Activated T-cell treated with anti-CD3 and anti-CD28 coated beads for 24 hours (primary cell): ENCODE data around the gene RBM19.

Source experiments
- DNase-seq: peaks from one replicate; pipeline ENCODE4 v3.0.0-alpha.2; 2020; ENCODE audit warnings: low read depth

Gene RBM19

DNA sequence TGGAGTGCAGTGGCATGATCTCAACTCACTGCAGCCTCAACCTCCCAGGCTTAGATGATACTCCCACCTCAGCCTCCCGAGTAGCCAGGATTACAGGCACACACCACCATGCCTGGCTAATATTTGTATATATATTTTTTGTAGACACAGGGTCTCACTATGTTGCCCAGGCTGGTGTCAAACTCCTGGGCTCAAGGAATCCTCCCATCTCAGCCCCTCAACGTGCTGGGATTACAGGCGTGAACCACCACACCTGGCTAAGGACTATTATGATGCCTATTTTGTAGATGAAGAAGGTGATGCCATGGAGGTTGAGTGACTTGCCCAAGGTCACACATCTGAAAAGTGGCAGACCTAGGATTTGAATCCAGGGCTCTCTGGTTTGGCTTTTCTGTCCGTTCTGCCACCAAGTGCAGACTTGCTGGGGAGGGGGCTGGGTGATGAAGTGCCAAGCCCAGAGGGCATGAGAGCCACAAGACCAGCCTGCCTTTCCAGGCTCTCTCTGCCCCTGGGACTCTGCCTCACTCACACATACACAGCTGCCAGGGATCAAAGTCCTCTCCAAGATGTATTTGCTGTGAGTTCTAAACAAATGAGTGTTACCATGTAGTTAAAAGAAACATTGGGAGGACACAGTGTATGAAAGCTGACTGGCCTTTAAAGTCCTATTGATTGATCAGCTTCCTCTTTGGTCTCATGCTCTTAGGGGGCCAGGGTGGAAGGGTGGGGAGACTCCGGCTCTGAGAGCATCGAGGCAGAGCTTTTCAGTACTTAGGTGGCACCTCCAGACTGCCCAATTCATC is 21.3 kb upstream of the RBM19 start:
- DNase-seq = no peak

DNA sequence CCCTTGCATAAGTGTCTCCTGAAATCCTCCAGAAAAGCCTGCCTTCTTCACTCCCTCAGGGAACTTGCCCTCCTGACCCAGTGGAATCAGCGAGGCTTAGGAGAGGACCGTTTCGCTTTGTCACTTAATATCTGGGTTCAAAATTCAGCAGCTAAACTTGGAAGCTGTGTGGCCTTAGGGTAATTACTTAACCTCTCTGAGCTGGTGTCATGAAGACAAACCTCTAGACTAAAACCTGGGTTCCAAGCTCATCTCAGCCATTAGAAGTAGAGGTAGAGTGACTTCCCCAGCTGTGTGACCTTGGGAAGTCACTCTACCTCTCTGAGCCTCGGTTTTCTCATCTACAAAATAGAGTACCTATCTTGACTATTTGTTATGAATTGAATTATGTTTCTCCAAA is 18.3 kb upstream of the RBM19 start:
- no peak for DNase-seq

DNA sequence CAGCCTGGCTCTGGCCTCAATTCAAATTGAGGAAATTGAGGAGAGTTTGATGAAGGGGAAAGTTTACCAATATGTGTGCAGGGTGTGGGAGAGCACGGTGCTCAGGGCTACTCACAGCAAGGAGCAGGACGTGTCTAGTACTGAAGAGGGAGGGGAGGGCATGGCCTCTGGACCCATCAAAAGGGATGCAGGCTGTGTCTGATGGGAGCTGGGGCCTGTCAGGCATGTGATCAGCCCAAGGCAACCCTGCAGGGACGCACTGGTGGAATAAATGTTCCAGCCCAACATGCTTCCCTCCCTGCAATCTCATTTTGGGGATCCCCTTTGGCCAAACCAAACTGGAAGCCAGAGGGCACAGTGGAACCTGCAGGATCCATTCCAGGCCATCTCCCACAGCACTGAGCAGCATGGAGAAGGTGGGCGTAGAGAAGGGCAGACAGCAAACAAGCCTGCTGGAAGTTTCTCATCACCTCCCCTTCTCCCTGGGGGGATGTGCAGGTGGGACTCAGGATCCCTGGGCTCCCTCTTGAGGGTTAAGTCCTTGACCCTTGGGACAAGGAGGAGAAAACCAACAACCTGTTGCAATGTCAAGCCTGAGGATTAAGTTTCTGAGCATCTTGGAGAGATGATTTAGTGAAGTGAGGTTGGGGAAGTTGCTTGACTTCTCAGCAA is 17.8 kb upstream of the RBM19 start:
- no peak for DNase-seq

DNA sequence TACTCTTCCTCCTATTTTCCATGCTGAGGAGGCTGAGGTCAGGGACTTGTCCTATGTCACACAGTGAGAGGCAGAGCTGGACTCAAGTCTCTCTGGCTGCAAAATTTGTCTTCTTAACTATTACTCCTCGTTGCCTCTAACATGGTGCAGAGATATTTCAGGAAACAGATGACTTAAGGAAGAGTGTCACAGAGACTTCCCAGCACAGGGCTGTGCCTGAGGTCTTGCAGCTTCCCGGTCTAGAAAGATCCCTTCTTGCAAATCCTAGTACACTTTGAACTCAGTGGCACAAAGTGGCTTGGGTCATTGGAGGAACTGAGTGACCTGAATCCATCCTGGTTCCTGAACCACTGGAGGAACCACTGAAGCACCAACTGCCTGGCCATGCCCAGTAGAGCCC is 17.1 kb upstream of the RBM19 start:
- DNase-seq = no peak

DNA sequence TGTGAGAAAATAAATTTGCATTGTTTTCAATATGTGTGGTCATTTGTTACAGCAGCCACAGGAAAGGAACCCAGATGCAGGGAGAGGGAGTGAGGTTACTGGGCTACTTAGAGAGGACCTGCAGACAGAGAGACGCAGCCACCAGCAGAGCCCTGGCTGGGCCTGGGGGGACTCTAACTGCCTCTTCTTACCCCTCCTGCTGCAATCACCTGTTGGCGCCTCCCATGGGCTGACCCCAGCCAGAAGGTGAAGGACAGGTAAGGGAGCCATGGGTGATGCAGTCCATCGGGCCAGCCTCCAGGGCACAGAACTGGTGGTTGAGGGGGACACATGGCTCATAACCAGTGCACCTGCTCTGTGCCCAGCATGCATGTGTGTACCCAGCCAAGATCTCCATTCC is 15.8 kb upstream of the RBM19 start:
- DNase-seq = no peak

DNA sequence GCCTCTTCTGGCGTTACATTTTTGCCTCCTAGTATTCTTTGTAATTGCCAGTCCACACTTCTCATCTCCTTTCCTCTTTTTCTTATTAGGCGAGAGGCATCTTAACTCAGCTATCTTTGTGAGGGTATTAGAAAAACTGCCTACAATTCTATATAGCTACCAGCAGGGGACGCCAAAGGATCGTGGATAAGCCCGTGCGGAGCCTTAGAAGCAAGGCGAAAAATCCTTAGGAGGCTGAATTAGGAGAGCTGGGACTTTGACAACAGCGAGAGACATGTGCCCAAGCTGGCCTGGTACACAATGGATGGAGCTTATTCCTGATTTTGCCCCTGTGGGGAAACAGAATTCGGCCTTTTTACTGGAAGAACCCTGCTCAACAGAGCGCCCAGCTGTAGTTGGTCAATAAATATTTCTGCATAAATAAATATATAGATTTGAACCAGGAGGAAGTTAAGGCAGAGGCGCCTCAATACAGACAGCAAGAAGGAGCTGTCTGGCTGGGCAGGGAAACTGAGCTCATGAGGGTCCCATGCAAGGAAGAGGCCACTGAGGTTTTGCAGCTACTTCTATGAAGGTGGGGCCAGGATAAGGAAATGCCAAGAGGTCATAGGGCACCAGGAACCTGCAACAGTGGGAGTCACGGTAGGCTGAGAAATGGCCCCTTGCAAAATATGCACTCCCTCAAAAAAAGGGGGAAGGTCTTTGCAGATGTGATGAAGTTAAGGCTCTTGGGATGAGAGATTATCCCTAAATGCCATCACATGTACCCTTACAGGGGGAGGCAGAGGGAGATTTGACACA is 14.6 kb upstream of the RBM19 start:
- no peak for DNase-seq

DNA sequence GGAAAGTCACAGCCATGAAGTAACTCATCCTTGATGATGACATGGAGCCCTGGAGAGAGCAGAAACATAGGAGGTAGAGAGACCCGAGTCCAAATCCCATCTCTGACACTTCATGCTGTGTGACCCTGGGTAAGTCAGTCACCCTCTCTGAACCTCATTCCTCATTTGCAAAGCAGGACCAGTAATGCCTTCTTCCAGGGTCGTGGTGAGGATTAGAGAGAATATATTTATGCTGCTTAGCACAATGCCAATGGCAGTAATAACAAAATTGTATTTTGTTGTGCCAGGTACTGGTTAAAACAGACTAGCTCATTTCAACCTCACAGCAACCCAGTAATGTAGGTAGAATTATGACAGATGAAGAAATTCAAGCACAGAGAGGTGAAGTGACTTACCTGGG is 13.9 kb upstream of the RBM19 start:
- no peak for DNase-seq

DNA sequence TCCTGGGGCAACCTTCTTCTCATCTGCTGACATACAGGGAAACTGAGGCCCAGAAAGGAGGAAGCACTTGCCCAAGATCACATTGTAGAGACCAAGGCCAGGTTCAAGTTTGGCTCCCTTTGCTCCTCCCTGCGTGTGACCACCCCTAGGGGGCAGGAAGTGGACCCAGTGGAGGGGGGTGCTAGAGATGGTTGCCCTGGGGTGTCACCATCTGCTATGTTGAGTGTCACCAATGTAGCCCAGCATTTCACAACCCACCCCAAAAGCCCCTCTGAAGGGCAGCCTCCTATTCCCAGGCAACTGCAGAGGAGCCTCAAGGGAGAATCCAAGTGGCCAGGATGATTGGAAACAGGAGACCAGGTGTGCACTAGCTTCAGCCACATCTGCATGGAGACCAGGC is 12.0 kb upstream of the RBM19 start:
- no peak for DNase-seq

DNA sequence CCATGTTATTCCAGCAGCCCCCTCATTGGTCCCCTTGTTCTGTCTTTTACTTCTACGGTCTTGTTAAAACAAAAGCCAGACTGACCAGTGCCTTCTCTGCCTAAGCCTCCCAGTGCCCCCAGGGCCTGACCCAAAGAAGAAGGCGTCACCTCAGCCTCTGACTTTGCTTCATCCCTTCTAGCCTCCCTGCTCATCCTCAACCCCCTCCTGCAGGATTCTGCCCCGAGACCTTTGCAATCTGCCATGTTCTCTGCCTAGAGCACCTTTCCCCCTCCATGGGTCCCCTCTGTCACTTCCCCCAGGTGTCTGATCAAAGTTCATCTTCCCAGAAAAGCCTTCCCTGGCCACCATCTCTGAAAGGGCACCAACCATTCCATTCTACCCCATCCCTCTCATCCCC is 7.9 kb upstream of the RBM19 start:
- DNase-seq = no peak

DNA sequence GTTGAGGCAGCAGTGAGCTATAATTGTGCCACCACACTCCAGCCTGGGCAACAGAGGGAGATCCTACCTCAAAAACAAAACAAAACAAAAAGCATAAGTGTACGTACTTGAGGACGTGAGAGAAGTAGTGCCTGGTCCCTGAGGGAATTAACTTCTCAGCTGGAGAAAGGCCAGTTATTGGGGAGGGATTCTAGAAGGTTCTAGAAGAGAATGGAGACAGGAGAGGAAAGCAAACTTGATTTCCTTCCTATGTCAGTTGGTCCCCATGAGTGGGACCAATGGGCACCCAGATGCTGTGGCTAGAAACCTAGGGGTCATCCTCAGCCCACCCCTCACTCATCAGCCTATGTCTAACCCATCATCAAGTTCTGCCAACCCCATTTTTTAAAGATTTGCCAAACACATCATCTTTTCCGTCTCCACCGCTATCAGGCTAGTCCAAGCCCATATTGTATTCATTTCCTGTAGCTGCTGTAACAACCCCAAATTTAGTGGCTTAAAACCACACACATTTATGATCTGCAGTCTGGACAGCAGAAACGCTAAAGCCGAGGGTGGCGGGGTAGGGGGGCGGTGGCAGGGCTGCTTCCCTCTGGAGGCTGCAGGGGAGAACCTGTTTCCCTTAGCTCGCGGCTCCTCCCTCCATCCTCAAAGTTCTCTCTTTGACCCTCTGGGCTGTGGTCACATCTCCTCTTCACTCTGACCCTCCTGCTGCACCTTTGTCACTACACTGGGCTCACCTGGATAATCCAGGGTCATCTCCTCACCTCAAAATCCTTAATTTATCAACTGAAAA is 7.2 kb upstream of the RBM19 start:
- no peak for DNase-seq

DNA sequence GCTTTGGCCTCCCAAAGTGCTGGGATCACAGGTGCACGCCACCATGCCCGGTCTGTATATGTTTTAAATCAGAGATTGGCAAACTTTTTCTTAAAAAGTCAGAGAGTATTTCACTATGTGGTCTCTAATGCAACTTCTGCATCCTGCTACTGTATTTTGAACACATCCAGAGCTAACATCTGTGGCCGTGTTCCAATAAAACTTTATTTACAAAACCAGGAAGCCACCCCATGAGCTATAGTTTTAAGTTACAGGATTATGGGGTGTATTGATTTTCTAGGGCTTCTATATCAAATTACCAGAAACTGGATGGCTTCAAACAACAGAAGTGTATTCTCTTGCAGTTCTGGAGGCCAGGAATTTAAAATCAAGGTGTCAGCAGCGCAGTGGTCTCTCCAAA is 5.3 kb upstream of the RBM19 start:
- DNase-seq = no peak

DNA sequence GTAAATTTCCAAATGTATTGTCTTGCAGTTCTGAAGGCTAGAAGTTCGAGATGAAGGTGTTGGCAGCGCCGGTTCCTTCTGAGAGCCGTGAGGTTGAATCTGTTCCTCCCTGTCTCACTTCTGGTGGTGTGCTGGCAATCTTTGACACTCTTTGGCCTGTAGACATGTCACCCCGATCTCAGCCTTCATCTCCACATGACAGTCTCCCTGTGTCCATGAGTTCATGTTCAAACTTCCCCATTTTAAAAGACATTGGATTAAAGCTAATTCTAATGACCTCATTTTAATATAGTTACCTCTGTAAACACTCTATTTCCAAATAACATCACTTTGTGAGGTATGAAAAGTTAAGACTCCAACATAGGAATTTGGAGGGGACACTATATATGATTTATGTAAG is 4.1 kb upstream of the RBM19 start:
- DNase-seq = no peak

DNA sequence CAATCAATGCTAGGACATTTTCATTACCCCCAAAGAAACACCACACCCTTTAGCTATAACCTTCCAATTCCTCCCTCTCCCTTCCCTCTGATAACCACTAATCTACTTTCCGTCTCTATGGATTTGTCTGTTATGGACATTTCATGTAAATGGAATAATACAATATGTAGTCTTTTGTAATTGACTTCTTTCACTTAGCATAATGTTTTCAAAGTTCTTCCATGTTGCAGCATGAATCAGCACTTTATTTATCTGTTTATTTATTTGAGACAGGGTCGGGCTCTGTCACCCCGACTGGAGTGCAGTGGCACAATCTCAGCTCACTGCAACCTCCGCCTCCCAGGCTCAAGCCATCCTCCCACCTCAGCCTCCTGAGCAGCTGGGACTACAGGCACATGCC is 1.2 kb upstream of the RBM19 start:
- no peak for DNase-seq

DNA sequence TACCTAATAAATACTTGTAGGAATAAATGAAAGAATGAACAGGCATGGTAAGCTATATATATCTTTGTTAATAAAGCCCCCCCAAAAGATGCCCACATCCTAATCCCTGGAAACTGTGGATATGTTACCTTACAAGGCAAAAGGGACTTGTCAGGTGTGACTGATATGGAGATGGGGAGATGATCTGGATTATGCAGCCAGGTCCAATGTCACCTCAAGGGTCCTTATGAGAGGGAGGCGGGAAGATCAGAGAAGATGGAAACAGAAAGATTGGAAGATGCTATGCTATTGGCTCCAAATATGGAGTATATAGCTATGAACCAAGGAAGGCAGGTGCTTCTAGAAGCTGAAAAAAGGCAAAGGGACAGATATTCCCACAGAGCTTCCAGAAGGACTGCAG is 3.4 kb downstream of the RBM19 start:
- DNase-seq = no peak

DNA sequence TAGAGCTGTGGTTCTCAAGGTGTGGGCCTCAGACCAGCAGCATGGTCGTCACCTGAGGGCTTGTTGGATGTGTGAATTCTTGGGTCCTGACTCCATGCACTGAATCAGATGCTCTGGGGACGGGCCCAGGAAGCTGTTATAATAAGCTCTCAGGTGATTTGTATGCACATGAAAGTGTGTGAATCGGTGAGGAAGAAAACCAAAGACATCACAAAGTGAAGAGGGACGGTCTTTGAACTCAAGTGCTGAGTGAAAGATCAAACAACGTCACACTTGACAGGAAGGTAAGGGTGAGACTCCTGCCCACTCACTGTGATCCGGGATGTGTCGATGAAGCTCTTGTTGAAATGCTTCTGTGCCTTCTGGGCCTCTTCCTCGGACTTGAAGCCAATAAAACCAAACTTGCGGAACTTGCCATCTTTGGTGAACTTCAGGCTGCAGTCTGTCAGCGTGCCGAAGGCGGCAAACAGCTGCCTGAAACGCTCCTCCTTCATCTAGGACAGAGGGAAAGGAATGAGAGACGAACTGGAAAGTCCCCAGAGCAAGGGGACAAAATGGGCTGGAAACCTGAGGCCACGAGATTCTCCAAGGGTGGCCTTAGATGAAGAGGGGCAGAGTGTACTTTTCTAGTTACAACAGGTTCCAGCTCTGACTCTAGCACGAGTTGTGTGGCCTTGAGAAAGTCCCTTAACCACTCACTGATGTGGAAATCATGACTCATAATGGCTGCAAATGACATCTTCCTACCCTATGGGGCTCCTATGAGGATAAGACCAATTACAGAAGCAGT is 4.0 kb downstream of the RBM19 start:
- DNase-seq = peak; percentile 37

DNA sequence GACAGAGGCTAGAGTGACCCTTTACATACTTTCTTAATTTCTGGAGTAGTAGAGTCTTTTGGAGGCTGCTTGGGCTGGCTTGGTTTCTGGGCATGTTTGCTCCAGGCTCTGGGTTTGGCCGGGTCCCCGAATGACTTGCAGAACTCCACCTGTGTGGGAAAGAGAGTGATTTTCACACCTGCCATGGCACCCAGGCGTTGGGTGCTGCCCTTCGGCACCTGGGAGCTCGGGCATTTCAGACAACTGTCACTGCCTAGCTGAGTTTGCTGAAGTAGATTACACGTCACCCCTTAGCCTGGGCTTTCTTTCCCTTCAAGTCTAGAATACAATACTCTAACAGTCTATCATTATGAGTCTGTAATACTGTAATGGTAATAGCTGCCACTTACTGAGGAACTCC is 6.1 kb downstream of the RBM19 start:
- DNase-seq = no peak

DNA sequence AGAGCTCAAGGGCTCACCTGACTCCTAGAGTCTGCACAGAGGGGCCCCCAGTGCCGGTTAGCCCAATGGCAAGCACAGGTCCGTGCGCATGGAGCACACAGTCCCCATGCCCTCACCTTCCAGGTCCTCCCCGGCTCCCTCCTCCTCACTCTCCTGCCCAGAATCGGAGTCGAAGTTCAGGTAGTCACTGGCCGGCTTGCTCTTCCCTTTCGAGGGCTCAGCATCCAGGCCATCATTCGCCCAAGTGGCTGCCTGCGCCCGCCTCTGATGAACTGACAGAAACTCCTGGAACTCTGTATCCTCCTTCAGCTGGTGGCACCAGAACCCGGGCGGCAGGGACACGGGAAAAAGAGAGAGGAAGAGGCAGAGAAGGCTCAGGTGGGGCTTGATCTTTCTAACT is 7.0 kb downstream of the RBM19 start:
- no peak for DNase-seq

DNA sequence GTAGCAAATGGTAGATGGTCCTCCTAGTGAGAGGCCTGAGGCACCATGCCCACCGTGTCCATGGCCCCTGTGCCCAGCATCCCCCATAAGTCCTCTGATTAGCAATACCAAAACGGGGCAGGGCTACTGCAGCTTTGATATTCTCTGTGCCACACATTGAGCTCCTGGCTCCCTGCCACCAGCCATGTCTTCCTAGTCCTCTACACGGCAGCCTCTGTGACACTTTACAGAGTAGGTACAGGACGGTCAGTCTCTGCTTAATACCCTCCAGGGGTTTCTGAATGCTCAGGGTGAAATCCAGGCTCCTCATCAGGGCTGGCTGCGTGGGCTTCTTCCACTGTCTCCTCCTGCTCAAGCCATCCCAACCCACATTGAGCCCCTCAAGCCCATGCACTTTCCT is 8.0 kb downstream of the RBM19 start:
- DNase-seq = no peak

DNA sequence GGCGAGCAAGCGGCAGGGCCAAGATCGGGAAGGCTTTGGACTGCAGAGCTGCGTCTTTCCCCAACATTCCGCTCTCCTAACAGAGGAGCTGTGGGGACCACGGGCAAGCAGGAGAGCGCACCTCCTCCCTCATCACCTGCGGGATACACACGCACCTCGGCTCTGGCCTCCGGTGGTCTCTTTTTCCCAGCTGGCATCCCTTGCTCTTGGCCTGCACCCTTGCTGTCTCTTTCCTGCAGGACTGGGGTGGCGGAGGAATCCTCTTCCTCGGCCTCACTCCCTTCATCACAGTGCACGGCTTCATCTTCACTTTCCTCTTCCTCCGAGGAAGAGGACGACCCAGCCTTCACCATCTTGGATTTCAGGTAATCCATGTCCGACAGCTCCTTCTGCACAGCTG is 8.5 kb downstream of the RBM19 start:
- no peak for DNase-seq

DNA sequence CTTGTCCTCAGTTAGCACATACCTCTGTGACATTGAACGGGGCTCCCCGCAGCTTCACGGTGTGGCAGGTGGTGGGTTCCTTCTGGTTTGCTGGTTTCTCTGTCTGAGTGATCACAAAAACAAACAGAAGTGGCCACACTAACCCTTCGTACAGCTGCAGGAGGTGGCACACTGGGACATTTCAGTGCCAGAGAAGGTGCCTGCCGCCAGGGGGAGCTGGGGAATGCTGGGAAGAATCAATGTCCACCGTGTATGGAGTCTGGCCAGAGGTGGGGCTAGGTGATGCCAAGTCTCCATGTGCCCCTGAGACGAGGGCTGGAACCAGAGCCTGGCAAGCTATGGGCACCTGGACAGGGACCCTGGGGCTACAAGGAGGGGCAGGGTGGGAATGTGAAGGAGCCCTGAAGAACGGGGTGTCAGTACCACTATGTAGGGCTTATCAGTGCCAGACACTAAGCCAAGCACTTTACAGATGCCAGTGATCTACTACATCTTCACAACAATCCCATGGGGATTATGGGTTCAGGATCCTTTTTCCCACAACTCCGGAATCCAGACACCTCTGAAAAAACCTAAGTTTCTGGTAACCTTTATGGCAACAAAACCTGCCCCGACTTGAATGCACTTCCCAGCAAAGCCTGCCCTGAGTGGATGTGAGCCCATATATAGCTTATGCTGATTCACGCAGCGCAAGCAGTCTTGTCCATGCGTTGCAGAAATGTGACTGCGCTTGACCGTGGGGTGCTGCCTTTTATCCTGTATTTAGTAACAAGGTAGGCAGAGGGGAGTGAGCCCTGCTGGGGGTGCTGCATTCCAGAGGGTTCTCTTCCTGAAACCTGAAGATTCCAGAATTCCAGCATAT is 10.8 kb downstream of the RBM19 start:
- no peak for DNase-seq

DNA sequence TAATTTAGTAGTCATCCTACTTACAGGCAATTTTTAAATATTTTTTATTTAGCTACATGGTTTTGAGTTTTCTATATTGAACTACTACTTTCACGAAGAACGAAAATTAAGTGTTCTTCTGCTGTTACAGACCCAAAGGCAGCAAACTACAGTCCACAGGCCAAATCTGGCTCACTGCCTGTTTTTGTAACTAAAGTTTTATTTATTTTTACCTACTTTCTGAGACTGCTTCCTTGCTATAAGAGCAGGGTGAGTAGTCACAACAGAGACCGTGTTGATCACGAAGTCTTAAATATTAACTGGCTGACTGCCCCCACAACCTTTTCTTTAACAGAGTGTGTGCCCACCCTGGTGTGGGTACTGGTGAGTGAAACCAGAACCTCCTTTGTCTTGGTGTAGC is 11.6 kb downstream of the RBM19 start:
- DNase-seq = no peak
